SK-N-SH treated with all-trans-retinoic acid at 6 μM for 48 hours (cell line): ENCODE data around the gene UQCRC2.

Experiments used
- ARNTL ChIP-seq: fragments of 450-650 bp; formaldehyde crosslinking; IDR thresholded peaks from 2 replicates; pipeline ENCODE4 v1.5.0; 2020; ENCODE audit warnings: low read depth, mild to moderate bottlenecking, moderate library complexity, borderline replicate concordance
- SNAI2 ChIP-seq: fragments of 250-450 bp; sonication (Bioruptor Pico); IDR thresholded peaks from 2 replicates; pipeline ENCODE4 v1.5.0; 2020; ENCODE audit warnings: mild to moderate bottlenecking, moderate library complexity
- TOX ChIP-seq: fragments of 250-450 bp; sonication (Bioruptor Pico); IDR thresholded peaks from 2 replicates; pipeline ENCODE4 v1.8.0; 2021; ENCODE audit warnings: mild to moderate bottlenecking, moderate library complexity, borderline replicate concordance
- TF ChIP-seq, protein P1 (sequence below): fragments of 250-450 bp; sonication (Bioruptor Pico); IDR thresholded peaks from 2 replicates; pipeline ENCODE4 v1.8.0; 2021; ENCODE audit warnings: low read depth, mild to moderate bottlenecking, moderate library complexity, borderline replicate concordance

DNA sequence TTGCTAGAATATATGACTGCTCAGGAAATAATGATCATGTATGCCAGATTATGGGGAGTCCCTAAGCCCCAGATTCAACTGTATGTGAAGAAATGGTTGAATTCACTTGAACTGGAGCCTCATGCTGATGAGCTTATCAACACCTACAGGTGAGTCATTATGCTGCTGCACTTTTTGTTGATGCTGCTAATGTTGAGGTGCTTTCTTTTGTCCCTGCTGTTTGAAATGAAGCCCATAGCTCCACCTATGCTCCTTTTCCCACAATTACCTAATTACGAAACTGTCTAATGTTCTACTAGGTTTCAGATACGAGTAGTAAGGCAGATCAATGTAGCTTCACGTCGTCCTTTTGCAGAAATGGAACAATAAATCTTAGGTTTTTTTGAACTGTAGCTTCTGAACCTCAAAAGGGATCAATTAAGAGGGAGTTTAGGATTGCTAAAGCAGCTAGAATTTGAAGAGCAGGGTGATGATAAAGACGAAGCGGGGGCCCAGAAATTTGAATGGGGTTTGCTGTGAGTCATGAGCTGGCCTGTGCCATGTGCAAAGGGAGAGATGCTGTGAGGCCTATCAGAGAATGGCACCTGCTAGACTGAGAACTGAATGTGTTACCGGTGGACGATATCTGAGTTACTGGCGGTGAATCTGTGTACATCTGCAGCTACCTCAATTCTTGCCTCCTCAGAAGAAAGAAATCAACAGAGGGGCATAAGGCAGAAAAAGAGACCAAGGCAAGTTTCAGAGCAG, 6.1 kb upstream of the UQCRC2 start:
- TF ChIP-seq, protein P1, sequence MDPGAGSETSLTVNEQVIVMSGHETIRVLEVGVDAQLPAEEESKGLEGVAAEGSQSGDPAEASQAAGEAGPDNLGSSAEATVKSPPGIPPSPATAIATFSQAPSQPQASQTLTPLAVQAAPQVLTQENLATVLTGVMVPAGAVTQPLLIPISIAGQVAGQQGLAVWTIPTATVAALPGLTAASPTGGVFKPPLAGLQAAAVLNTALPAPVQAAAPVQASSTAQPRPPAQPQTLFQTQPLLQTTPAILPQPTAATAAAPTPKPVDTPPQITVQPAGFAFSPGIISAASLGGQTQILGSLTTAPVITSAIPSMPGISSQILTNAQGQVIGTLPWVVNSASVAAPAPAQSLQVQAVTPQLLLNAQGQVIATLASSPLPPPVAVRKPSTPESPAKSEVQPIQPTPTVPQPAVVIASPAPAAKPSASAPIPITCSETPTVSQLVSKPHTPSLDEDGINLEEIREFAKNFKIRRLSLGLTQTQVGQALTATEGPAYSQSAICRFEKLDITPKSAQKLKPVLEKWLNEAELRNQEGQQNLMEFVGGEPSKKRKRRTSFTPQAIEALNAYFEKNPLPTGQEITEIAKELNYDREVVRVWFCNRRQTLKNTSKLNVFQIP = no peak
- TF ChIP-seq ARNTL (CRISPR knock-in tag) = no peak
- no peak for TF ChIP-seq SNAI2
- TF ChIP-seq TOX = no peak
